NCI-H2029 treated with DMSO at 0.1 percent for 48 hours (cell line): ENCODE results near the gene BCR.
"Not testable (repeated sequence)": the region's sequence is repeated elsewhere in the genome, so short reads cannot be mapped to it uniquely, and the experiment has no call there.

Experiments
- DNase-seq: peaks from one replicate; lab custom pipeline; 2025; lab: John Stamatoyannopoulos, UW

The BCR gene

DNA sequence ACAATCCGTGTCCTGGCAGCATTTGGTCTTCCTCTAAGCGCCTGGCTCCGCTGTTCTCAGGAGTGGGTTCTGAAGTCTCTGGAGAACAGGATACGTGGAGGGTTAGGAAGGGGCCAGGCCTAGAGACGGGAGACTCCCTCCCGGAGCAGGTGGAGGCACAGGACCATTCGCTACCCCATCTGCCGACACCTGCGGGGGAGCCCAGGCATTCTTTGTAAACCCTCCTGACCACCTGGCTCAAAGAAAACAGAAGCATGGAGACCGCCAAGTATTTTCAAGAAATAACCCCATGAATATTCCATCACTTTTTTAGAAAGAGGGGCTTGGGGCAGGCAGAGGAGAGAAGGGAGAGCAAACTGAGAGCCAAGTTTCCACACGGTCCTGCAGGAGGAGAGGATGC is 136.3 kb downstream of the BCR start:
- not testable (repeated sequence) for DNase-seq

GRCh38 chr22:23318316-23318715 is 138.0 kb downstream of the BCR start:
- not testable (repeated sequence) for DNase-seq

- DNase-seq: not testable (repeated sequence)
Measured at GRCh38 chr22:23322497-23323080, 142.3 kb downstream of the BCR start.

DNA sequence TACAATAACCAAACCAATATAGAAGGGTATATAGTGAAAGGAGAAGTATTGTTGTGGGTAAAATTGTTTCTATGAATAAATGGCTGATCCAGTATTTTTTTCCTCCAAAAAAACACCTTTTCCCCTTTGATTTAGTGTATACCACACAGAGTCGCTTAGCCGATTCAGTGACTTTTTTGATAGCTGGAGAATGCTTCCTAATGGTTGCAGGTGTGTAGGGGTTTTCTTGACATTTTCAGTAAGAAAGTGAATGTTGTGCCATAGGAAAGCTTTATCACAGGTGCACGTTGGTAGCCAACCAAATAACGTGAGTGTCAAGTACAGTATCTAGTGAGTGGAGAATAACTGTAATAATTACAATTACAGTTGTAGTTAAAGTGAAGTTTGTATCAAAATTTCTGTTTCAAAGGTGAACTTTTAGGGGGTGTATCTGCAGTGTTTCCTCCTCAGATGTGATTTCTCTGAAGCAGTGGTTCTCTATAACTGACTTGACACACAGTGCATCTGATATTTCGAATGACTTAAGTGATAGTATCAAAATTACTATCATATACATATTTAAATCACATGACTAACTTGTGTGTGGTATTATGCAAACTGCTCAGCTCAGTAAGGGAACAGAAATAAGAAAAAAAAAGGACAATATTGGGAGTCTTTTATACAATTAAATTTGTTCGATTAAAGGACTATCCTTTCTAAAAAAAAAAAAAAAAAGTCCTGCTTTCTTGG is 143.8 kb downstream of the BCR start:
- not testable (repeated sequence) for DNase-seq

- DNase-seq: no peak
Measured at GRCh38 chr22:23325183-23325582, 144.9 kb downstream of the BCR start.

GRCh38 chr22:23333822-23334221 is 153.5 kb downstream of the BCR start:
- DNase-seq: not testable (repeated sequence)

DNA sequence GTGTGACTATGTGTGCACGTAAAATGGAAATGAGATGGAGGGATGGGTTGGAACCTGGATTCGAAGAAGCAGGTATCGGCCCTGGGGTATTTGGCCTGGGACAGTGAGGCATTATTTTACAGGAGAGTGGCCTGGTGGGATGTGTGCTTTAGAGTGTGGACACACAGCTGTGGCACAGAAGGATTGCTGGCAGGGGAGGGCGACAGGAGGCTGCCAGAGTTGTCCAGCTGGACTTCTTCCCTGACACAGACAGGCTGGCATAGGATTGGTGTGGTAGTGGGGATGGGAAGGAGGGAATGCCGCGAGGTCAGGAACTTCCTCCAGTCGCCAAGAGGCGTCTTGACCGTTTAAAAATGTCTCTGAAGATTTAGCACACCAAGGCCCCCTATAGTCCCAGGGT is 157.4 kb downstream of the BCR start:
- not testable (repeated sequence) for DNase-seq

DNA sequence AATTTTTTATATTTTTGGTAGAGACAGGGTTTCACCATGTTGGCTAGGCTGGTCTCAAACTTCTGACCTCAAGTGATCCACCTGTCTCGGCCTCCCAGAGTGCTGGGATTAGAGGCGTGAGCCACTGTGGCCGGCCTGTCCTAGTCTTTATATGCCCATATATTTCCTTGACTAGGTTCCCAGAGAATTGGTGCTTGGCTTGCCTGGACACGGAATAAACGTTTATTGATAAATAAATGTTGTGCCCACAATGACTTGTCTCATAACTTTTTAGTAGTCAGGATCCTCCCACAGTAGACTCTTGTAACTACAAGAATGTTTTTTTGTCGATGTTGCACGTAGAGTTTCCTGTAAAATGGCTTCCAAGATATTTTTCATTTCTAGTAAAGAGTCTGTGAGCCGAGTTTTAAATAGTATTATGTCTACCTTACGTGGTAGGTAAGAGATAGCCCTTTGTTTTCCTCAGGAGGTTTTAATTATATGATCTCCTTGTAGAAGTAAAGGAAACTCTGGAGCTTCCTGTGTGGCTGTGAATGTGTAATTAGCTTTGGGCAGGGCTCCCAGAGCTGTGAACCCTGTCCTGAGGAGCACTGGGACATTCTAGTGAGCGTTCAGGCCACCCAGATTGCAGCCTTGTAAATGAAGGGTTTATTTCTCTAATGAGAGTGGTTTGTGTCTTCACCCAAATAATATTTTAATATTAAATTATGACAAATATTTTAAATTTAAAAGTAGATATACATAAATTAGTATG is 161.8 kb downstream of the BCR start:
- not testable (repeated sequence) for DNase-seq

GRCh38 chr22:23351321-23351720 is 171.0 kb downstream of the BCR start:
- DNase-seq: no peak

DNA sequence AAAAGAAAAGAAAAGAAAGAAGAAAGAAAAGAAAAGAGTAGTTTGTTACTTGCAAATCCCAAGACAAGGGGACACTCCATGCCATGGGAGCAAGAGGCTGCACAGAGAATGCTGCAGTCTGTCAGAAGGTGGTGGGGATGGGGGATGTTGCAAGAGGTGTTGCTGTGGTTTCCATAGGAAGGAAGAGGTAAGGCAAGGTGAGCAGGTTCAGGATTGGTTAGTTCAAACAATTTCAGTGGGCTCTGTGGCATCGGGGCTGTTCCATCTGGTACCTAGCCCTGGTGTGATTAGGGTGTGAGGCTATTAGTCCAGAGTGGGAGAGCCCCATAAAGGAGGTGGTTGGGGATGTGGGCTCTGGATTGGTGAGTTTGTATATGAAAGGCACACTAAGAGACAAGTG is 172.7 kb downstream of the BCR start:
- no peak for DNase-seq

- no peak for DNase-seq
Measured at GRCh38 chr22:23353696-23354095, 173.4 kb downstream of the BCR start.

DNA sequence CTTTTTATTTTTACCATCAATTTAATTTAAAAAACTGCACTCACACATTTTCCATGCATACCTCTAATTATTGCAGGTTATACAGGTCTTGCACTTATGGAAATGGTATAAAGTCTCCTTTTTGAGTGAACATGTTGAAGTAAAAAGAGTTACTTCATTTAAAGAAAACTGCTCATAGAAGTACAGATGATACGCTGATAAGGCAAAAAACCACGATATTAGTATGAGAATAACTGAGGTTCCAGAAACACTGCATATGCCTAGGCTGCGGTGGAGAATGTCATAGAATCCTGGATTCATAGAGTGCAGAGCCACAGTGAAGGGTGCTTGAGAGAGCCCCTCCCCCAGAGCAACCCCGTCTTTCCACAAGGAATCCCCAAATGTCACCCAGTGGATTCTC is 175.8 kb downstream of the BCR start:
- no peak for DNase-seq

GRCh38 chr22:23357053-23357452 is 176.7 kb downstream of the BCR start:
- no peak for DNase-seq

DNA sequence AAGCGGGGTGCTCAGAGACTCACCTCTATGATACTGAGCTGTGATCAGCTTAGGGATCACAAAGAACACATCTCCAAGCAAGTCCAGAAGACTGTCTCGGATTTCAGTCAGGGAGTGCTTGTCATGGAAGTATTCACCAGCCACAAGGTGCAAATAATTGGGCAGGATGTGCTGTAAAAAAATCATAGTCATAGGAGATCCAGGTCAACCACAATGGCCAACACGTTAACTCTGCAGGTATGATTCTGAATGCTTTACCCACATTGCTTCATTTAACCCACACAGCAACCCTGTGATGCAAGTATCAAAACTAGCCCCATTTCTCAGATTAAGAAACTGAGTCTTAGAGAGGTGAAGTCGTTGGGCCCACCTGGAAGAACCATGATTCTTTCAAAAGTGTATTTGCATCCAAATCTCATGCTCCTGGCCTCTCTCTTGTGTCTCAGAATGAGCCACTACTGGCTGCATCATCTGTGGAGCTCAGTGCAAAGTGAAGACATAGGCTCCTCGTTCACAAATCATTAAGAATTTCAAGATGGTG is 179.3 kb downstream of the BCR start:
- DNase-seq: no peak

DNA sequence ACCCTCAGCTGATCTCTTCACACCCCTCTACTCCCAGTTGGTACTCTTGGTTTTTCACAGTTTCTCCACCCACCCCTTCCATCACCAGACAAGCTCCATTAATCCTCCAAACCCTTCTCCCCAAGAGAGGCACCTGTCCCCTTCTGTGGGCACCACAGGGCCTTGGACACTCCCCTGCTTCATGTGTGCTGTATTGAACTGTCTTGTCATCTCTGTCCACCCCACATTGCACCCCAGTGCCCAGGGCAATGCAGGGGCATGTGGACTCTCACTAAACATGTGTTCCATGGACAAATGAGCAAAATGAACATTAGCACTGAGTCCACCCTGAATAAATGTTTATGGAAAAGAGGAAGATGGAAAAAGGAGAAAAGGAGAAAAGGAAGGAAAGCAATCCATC is 181.4 kb downstream of the BCR start:
- no peak for DNase-seq

DNA sequence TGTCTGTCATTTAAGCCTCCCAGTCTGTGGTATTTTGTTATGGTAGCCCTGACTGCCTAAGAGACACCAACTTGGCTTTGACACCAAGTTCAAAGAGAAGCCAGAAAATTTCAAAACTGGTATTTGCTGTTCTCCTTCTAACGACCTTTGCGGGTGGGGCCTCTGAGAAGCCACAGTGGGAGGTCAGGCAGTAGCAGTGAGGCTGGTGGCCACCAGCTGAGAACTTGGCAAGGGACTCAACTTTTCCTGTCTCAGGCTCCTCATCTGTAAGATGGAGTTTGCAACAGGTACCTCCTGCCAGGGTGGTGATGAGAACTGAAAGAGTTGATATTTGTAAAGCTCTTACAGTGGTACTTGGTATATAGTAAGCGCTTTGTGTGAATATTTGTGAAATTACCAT is 183.4 kb downstream of the BCR start:
- DNase-seq: no peak

DNA sequence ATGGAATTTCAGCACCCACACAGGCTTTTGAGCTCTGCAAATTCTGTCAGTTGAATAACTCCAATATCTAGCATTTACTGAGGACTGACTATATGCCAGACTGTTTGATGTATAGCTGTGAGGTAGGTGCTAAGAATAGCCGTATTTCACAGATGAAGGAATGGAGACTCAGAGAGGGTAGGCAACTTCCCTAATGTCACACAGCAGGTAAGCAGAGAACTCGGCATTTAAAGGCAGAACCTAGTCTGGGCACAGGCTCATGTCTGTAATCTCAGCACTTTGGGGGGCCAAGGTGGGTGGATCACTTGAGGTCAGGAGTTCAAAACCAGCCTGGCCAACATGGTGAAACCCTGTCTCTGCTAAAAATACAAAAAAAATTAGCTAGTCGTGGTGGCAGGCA is 184.1 kb downstream of the BCR start:
- DNase-seq: no peak

GRCh38 chr22:23365524-23365923 is 185.2 kb downstream of the BCR start:
- DNase-seq: no peak

DNA sequence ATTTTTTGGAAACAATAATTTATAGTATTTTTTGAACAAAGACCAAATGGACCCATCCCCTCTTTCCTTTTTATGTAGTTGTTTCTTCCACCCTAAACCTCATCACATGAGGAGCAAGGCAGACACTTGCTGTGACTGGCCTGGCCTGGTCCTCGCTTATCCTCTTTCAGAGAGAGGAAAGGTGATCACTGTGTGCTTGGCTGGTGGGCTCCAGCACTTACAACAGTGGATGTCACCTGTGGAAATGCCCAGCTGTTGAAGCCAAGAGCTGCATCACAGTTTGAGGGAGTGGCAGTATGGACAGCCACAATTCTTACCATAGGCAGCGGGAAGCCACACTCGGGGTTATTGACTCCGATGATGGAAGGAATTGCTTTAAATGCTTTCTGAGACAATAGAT is 185.7 kb downstream of the BCR start:
- no peak for DNase-seq

DNA sequence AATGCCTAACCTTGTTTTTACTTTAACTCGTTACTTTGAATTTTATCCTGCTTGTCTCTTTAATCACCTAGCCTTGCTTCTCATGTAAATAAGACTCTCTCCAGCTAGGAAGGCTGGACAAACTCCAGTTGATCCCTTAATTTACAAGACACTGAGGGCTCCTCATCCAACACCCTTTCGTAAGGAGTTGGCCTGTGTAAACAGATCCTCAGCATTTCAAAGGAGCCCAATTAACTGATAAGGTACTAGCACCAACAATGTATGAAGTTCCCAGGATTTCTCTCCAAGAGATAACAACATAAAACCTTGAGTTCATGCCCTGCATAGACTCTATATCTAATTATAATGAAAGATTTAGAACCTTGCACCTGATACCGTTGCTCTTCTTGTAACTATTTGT is 186.9 kb downstream of the BCR start:
- not testable (repeated sequence) for DNase-seq
